ENCODE measurements around the gene ZNF780B. TPM values are rescaled to one million over a fixed set of nuclear protein-coding genes. Genes with fewer than 3 reads are reported as not detected.

Gene ZNF780B
- 5.1 to 7.2 TPM (median 6.4 TPM) in 5 replicates for total RNA-seq (2022; extraction: Qiagen RNA extraction; ENCODE audit: low read depth)

GRCh38 chr19:40055832-40056504 is at the start of gene ZNF780B:
Gene ZNF780B (minus strand): TSS chr19:40056231. CDS start chr19:40050332, 5,899 bp downstream.

GRCh38 chr19:40090241-40091204 is 34.5 kb upstream of the ZNF780B start, which contains the start of gene ZNF780A:
Gene ZNF780A (minus strand): TSS chr19:40090943. CDS start chr19:40084753, 6,190 bp downstream.

GRCh38 chr19:39996811-39997637 is 59.0 kb downstream of the ZNF780B start, which contains the start of gene ZNF546:
Gene ZNF546 (plus strand): TSS chr19:39997060. CDS start chr19:39998327, 1,267 bp downstream.

Other genes with a start within 250 kb of the ZNF780B start
- gene DYRK1B, start 222.1 kb downstream of the ZNF780B start, total RNA-seq (2022; extraction: Qiagen RNA extraction; ENCODE audit: low read depth) = 17.2 to 24.6 TPM (median 20.5 TPM) in 5 replicates
- gene FBL, start 209.9 kb downstream of the ZNF780B start, total RNA-seq (2022; extraction: Qiagen RNA extraction; ENCODE audit: low read depth) = 611 to 816 TPM (median 717 TPM) in 5 replicates
- gene FCGBP, start 121.6 kb downstream of the ZNF780B start, total RNA-seq (2022; extraction: Qiagen RNA extraction; ENCODE audit: low read depth) = 0.45 to 1.3 TPM (median 0.84 TPM) in 5 replicates
- 272 to 338 TPM (median 283 TPM) in 5 replicates for gene PSMC4, start 85.1 kb downstream of the ZNF780B start, total RNA-seq (2022; extraction: Qiagen RNA extraction; ENCODE audit: low read depth)
- 1.3 to 2.1 TPM (median 1.9 TPM) in 5 replicates for gene ZNF546, start 59.2 kb downstream of the ZNF780B start, total RNA-seq (2022; extraction: Qiagen RNA extraction; ENCODE audit: low read depth)
- 27.9 to 35.3 TPM (median 29.9 TPM) in 5 replicates for gene ZNF780A, start 34.7 kb upstream of the ZNF780B start, total RNA-seq (2022; extraction: Qiagen RNA extraction; ENCODE audit: low read depth)
- 13.3 to 19.3 TPM (median 17.7 TPM) in 5 replicates for gene MAP3K10, start 135.2 kb upstream of the ZNF780B start, total RNA-seq (2022; extraction: Qiagen RNA extraction; ENCODE audit: low read depth)
- 0.14 to 0.81 TPM (median 0.51 TPM) in 5 replicates for gene TTC9B, start 162.2 kb upstream of the ZNF780B start, total RNA-seq (2022; extraction: Qiagen RNA extraction; ENCODE audit: low read depth)
- 0.14 to 0.63 TPM (median 0.34 TPM) in 4 of 5 replicates, not detected in the other for gene CCNP, start 170.5 kb upstream of the ZNF780B start, total RNA-seq (2022; extraction: Qiagen RNA extraction; ENCODE audit: low read depth)
- 119 to 188 TPM (median 159 TPM) in 5 replicates for gene AKT2, start 229.1 kb upstream of the ZNF780B start, total RNA-seq (2022; extraction: Qiagen RNA extraction; ENCODE audit: low read depth)

Measured in A549 treated with RU486 at 1 μM for 4 hours (cell line).